ENCODE data around the gene TRIM34.

GRCh38 chr11:5605849-5606248 lies 19.0 kb upstream of the TRIM34 start:
- TF ChIP-seq CTCF (IDR thresholded peaks at IDR 0.05) (no peak), POLR2A (IDR thresholded peaks at IDR 0.05) (no peak)

Measured in sigmoid colon (tissue), 3 donors.